NCI-H345 treated with DMSO at 0.1 percent for 48 hours (cell line): ENCODE measurements around the gene RBMS2.
A peak's percentile ranks its signal among the peaks of the same experiment; 100 is the strongest.

Experiments used
- DNase-seq: peaks from one replicate; lab custom pipeline; 2025; ENCODE audit not compliant: unreplicated experiment; lab: John Stamatoyannopoulos, UW

Gene RBMS2

GRCh38 chr12:56578983-56579546 lies 57.4 kb downstream of the RBMS2 start:
- no peak for DNase-seq

DNA sequence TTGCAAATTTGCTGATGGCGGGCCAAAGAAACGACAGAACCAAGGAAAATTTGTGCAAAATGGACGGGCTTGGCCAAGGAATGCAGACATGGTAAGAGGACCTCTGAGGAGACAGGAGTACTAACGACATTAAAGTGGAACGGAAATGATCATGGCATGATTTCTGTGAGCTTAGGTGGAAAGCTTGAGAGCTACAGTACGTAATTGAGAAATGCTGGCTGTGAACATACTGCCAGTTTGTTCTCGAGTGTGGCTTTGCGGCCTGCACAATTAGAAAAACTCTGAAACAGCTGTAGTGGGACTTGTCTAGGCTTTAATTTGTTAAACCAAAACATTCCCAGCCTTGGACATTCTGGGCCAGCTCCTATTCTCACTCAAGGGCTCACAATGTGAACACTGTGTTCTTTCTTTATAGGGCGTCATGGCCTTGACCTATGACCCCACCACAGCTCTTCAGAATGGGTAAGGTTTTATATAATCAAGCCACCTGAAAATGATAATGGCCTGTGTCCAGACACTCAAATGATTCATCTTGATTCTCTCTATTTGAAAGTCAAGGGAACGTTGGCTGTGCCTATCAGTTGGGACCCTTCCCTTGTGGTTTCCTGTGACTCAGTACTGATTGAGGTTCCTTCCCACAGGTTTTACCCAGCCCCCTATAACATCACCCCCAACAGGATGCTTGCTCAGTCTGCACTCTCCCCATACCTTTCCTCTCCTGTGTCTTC lies 60.0 kb downstream of the RBMS2 start:
- no peak for DNase-seq

DNA sequence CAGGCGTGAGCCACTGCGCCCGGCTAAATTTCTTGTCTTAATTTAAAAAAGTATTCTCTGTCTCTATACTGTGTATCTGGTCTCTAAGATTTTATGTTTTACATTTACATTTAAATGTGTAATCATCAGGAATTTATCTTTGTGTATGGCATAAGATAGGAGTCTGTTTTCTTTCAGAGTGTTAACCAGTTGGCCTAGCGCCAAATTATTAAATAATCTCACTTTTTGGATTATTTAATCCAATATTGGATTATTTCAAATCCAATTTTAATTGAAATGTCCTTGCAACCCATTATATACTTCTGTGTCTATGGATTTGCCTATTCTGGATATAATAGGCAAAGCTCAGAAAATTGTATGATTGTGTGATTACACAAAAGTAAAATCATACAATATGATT lies 63.5 kb downstream of the RBMS2 start:
- no peak for DNase-seq

DNA sequence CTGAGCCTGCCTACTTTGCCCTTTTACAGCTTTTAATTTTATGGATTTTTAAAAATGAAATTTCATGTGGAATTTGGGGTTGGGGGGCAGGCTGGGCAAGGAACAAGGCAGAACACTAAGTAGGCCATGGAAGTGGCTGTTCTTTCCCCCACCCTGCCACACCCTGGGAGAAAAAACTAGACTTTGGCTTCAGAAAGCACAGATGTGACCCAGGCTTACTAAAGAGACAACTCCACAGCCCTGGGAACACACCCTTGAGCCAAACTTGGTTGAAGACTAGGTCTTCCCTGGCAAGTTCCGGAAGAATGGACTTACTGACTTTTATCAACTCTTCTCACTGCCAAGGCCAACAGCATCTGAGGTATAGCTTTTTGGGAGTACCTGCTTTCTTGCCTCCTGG lies 68.2 kb downstream of the RBMS2 start:
- DNase-seq: no peak

DNA sequence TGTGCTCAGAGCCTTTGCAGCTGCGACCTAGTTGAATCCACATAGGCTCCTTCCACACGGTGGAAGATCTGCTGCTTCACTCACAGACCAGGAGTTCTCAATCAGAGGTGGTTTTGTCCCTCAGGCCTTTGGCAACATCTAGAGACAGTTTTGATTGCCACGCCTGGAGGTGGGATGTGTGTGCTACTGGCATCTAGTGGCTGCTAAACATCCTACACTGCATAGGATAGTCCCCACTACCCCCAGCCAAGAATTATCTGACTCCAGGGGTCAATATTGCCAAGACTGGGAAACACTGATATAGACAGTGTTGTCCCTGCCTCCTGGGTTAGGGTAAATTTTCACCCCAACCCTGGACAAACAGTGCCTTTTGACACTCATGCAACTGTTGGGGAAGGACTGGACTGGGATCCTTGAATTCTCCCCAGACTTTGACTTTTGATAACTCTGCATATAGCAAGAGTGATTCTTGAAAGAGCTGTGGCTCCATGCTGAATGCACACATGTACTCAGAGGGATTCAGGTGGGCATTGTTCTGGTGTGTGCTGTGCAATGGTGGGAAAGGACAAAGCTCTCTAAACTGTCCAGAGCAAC lies 68.7 kb downstream of the RBMS2 start:
- DNase-seq: no peak

- DNase-seq: peak; percentile 67
Measured at GRCh38 chr12:56591126-56591525, 69.5 kb downstream of the RBMS2 start.

- DNase-seq: no peak
Measured at GRCh38 chr12:56591961-56592360, 70.3 kb downstream of the RBMS2 start.

DNA sequence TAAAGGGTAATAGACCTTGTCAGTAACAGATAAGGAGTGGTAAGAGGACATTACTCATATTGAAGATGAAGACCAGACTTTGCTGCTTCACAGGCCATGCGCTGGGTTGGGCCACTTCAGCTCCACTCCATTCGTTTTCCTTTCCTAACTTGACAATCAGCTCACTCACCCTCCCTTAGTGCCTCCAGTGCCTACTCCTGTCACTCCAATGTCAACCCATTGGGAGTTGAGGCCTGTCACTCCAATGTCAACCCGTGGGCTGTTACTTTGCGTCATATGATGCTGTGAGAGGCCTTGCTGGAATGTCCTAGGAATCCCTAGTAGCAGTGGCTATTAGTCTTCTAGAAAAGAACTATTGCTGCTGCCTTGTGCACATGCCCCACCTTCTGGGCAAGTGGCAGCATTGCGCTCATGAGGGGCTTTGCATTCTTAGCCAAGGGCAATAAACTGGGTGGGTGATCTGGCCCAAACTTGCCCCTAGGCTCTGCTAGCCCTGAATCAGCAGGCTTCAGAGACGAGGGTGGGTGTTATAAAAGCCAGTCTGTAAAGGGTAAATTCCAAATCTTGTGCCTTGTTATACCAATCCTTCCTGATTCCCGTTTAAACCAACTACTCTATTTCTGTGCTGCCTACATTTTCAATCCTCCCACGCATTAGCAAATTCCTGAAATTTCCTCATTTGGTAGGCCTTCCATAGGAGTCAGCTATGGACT lies 72.4 kb downstream of the RBMS2 start:
- peak; percentile 50 for DNase-seq

GRCh38 chr12:56596815-56597214 lies 75.2 kb downstream of the RBMS2 start:
- DNase-seq: no peak

- DNase-seq: no peak
Measured at GRCh38 chr12:56599041-56599440, 77.4 kb downstream of the RBMS2 start.

- no peak for DNase-seq
Measured at GRCh38 chr12:56599797-56600196, 78.2 kb downstream of the RBMS2 start.

GRCh38 chr12:56600753-56601152 lies 79.1 kb downstream of the RBMS2 start:
- DNase-seq: no peak

GRCh38 chr12:56601503-56601902 lies 79.9 kb downstream of the RBMS2 start:
- no peak for DNase-seq

- no peak for DNase-seq
Measured at GRCh38 chr12:56602239-56602638, 80.6 kb downstream of the RBMS2 start.

GRCh38 chr12:56604355-56604754 lies 82.7 kb downstream of the RBMS2 start:
- DNase-seq: no peak

GRCh38 chr12:56614627-56615026 lies 93.0 kb downstream of the RBMS2 start:
- DNase-seq: no peak

- no peak for DNase-seq
Measured at GRCh38 chr12:56616244-56616643, 94.6 kb downstream of the RBMS2 start.

DNA sequence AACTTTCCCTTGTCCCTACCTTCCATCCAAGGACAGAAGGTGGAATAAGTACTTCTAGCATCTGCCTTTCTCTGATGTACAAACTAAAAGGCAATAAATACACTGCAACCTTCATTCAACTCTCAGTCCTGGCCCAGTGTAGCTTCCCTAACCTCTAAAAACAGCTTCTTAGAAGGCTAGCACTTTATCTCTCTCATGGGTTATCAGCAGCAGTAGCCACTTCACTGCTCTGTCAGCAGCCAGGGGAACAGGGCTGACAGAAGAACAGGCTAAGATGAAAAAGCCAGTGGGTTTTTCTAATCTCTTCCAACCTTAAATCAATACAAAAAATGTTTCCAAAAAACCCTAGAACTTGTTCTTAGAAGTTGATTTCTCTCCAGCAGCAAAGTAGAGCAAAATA lies 95.3 kb downstream of the RBMS2 start:
- no peak for DNase-seq

DNA sequence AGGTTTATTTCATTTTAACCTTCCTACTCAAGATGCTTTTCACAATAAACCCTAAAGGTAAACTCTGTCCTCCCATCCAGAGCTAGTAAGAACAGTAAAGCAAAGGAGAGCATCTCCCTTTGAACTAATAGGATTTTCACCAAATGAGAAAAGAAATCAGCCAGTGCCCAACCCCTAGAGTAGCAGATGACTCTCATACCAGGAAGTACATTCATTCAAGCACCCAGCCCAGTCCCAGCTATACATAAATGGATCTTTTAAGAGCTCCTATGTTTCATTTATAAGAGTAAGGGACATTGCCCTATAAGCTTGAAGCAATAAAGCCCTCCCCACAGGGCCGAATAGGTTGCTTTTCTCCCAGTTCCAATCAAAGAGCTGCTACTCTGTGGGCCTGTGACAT lies 100.9 kb downstream of the RBMS2 start:
- DNase-seq: no peak

DNA sequence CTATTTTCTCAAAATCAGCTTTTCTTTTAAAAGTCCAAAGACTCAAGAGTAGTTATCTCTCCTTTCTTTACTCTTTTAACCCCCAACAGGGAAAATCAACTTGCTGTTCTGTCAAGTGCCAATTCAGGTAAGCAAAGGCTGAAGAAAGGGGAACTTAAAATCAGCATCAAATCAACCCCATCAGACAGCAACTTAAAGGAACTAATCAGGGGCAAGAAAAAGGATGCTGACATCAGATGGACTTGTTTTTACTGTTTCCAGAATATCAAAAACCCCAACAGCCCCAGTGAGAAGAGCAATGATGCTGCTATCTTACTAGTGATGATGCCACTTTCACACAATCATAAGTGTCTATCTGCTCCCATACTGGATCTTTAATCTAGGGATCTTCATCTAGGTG lies 105.1 kb downstream of the RBMS2 start:
- no peak for DNase-seq

GRCh38 chr12:56628671-56629458 lies 107.2 kb downstream of the RBMS2 start:
- DNase-seq: peak; percentile 38
